K562 treated with DMSO at 1 percent for 48 hours (cell line): ENCODE measurements around the gene EIF4E3. TPM values are rescaled to one million over a fixed set of nuclear protein-coding genes. Genes with fewer than 3 reads are reported as not detected.

Source experiments
- total RNA-seq: library from RNA; unstranded; fragments of 300-600 nt; gene quantifications from 2 replicates; pipeline ENCODE4 v1.2.3, GENCODE V29; 2022; ENCODE audit warnings: low replicate concordance; ENCODE audit errors: extremely low read depth

The EIF4E3 gene
- total RNA-seq: not detected in 2 replicates

GRCh38 chr3:71725271-71725991, at the start of gene EIF4E3:
EIF4E3 (minus strand) TSS chr3:71725402; CDS start chr3:71725367, 35 bp downstream.

GRCh38 chr3:71753701-71754609, 28.8 kb upstream of the EIF4E3 start, which contains the start of gene GPR27:
GPR27 (plus strand) TSS chr3:71753855; CDS start chr3:71754050, 195 bp downstream.

Other genes with a start within 250 kb of the EIF4E3 start
- gene FOXP1, start 141.7 kb downstream of the EIF4E3 start, total RNA-seq: not detected in 2 replicates
- not detected in 2 replicates for gene GPR27, start 28.5 kb upstream of the EIF4E3 start, total RNA-seq
- gene PROK2, start 59.7 kb upstream of the EIF4E3 start, total RNA-seq: not detected in 2 replicates